Stimulated activated CD8-positive, alpha-beta memory T cell treated with anti-CD3 and anti-CD28 coated beads, Interleukin-15, amount 100 ng/mL, for 48 hours (primary cell): ENCODE results near the gene MEP1A.

Experiments used
- DNase-seq, 2 donors: peaks; one replicate each; pipeline ENCODE4 v3.0.0-alpha.2; 2020; ENCODE audit warnings: low read depth in 2 of 2

The MEP1A gene

GRCh38 chr6:46777476-46778346 lies 15.5 kb upstream of the MEP1A start:
- no peak for DNase-seq

- DNase-seq = no peak
Observed at GRCh38 chr6:46781478-46782378, 11.5 kb upstream of the MEP1A start.

- no peak for DNase-seq
Observed at GRCh38 chr6:46784535-46784934, 8.7 kb upstream of the MEP1A start.

- no peak for DNase-seq
Observed at GRCh38 chr6:46787871-46788540, 5.2 kb upstream of the MEP1A start.

GRCh38 chr6:46788791-46789190 lies 4.4 kb upstream of the MEP1A start:
- no peak for DNase-seq

- no peak for DNase-seq
Observed at GRCh38 chr6:46789434-46790354, 3.5 kb upstream of the MEP1A start.

GRCh38 chr6:46790355-46790874 lies 2.8 kb upstream of the MEP1A start:
- no peak for DNase-seq

- no peak for DNase-seq
Observed at GRCh38 chr6:46792635-46793034, 554 bp upstream of the MEP1A start.

- no peak for DNase-seq
Observed at GRCh38 chr6:46794068-46794467, 879 bp downstream of the MEP1A start.

- DNase-seq = no peak
Observed at GRCh38 chr6:46795816-46796215, 2.6 kb downstream of the MEP1A start.

- DNase-seq = no peak
Observed at GRCh38 chr6:46796848-46797580, 3.8 kb downstream of the MEP1A start.

- DNase-seq = no peak
Observed at GRCh38 chr6:46799657-46800056, 6.5 kb downstream of the MEP1A start.

GRCh38 chr6:46808806-46809205 lies 15.6 kb downstream of the MEP1A start:
- DNase-seq = no peak

- DNase-seq = no peak
Observed at GRCh38 chr6:46815130-46815529, 21.9 kb downstream of the MEP1A start.

- DNase-seq = no peak
Observed at GRCh38 chr6:46816626-46817025, 23.4 kb downstream of the MEP1A start.

GRCh38 chr6:46819561-46819960 lies 26.4 kb downstream of the MEP1A start:
- no peak for DNase-seq

GRCh38 chr6:46821458-46821881 lies 28.3 kb downstream of the MEP1A start:
- DNase-seq = no peak

- no peak for DNase-seq
Observed at GRCh38 chr6:46828939-46829338, 35.8 kb downstream of the MEP1A start.

- DNase-seq = no peak
Observed at GRCh38 chr6:46832816-46833215, 39.6 kb downstream of the MEP1A start.
